Heart left ventricle (tissue), 16 donors: ENCODE measurements around the gene TNFRSF8. TPM values are rescaled to one million over a fixed set of nuclear protein-coding genes. Genes with fewer than 3 reads are reported as not detected.

Experiments
- ATAC-seq, 4 donors: fragments of 200-7000 bp; cut with Tn5 transposase; one replicate each; pipeline ENCODE4 v1.9.1; 2020 to 2022; ENCODE audit warnings: moderate library complexity in 4 of 4, mild to moderate bottlenecking in 3 of 4, moderate number of reproducible peaks in 1 of 4
- DNase-seq, 5 donors: peaks; one replicate each; pipeline ENCODE4 v3.0.0-alpha.2; 2020
- H3K27ac ChIP-seq, 12 donors: fragments of 200-600 bp; sonication (generic) in 4 of 12; one replicate each; pipeline versions ENCODE4 v1.5.0 to v1.8.0; 2016 to 2022; ENCODE audit warnings: mild to moderate bottlenecking in 2 of 12
- H3K27me3 ChIP-seq, 9 donors: fragments of 200-600 bp; sonication (generic) in 2 of 9; one replicate each; pipeline versions ENCODE4 v1.5.1 to v1.8.0; 2016 to 2022; ENCODE audit warnings: mild to moderate bottlenecking in 3 of 9
- H3K36me3 ChIP-seq, 9 donors: fragments of 200-600 bp; sonication (generic) in 2 of 9; one replicate each; pipeline versions ENCODE4 v1.5.0 to v1.8.0; 2018 to 2022; ENCODE audit warnings: mild to moderate bottlenecking in 2 of 9
- H3K4me1 ChIP-seq, 12 donors: fragments of 200-600 bp; sonication (generic) in 4 of 12; one replicate each; pipeline versions ENCODE4 v1.5.0 to v1.8.0; 2016 to 2022; ENCODE audit warnings: mild to moderate bottlenecking in 3 of 12
- H3K4me3 ChIP-seq, 12 donors: fragments of 200-600 bp; sonication (generic) in 4 of 12; one replicate each; pipeline versions ENCODE4 v1.5.0 to v1.8.0; 2017 to 2022; ENCODE audit warnings: mild to moderate bottlenecking in 9 of 12, moderate library complexity in 4 of 12
- H3K9me3 ChIP-seq, 12 donors: fragments of 200-600 bp; sonication (generic) in 4 of 12; one replicate each; pipeline versions ENCODE4 v1.5.0 to v1.8.0; 2016 to 2022; ENCODE audit warnings: mild to moderate bottlenecking in 1 of 12
- POLR2A ChIP-seq, 2 donors: fragments of 450-650 bp; IDR thresholded peaks; one replicate each; pipeline ENCODE4 v1.6.1; 2017; ENCODE audit warnings: antibody characterized with exemption in 2 of 2, mild to moderate bottlenecking in 2 of 2, moderate library complexity in 2 of 2
- WGBS, 4 donors: extraction: QIAGEN DNeasy Blood & Tissue Kit in 2 of 4; methylation state at CpG; one replicate each; pipeline versions ENCODE4 v1.1.5 to v1.1.7; 2013 to 2018; 5-methylcytosine and 5-hydroxymethylcytosine counted together
- intact Hi-C, 10 donors: fragments of 100-400 bp; cut with DNase I; formaldehyde crosslinking; loops; one replicate each; pipeline versions ENCODE4 v1.11.1 to v1.14.2; 2022
- polyA plus RNA-seq, 2 donors: library from polyadenylated mRNA; stranded (reverse); fragments of 200-250 nt; gene quantifications; one replicate each; pipeline ENCODE4 v1.2.3, GENCODE V29; 2013
- total RNA-seq, 9 donors: library from RNA; depleted of rRNA in 2 of 9; stranded (reverse); fragments of >200 nt in 2 of 9; fragmentation: NEBNext Ultra II Directional in 3 of 9; extraction: Animal tissue kit (Norgen Biotek cat#: 25700) in 3 of 9; gene quantifications; one replicate each; pipeline versions ENCODE4 v1.1.0 to v1.2.4, GENCODE V29; 2016 to 2023
- TF ChIP-seq, protein P1 (sequence below), 12 donors: fragments of 200-600 bp; sonication (generic) in 4 of 12; IDR thresholded peaks; one replicate each; pipeline versions ENCODE4 v1.5.0 to v1.8.0; 2018 to 2022; ENCODE audit warnings: antibody characterized with exemption in 12 of 12, mild to moderate bottlenecking in 5 of 12
- donor health status: ischemic (EF 13 %, LVEDD 7.1; RV severe dilation, severe dysfunction).
- donor health status: healthy with polysubstance abuse.
- donor health status: DM: no; HTN: yes; CAD: no.
- donor health status: DM: no; HTN: no; CAD: no.
- donor health status: ischemic (EF 25% LVEDD 6.9; RV normal size, moderate dysfunction).
- donor health status: ischemic (EF 25% LVEDD 5.7; RV mildly dilated, moderate dysfunction).
- donor health status: healthy.
- donor health status: DM: yes; HTN: yes; CAD: no.
- donor health status: ischemic (EF 35%, LVEDD 5.7; RV mildly dilated, moderate dysfunction).
- donor health status: nonischemic (EF 11% LVEDD 7.7; RV severe dilation, severe dysfunction).
- donor health status: DM: yes; HTN: yes; CAD: no.
- donor health status: PGD.
- donor health status: ischemic (EF 29% LVEDD 5.4; RV normal size, mild dysfunction).
- donor health status: nonischemic (EF 23%, LVEDD 6.1; RV moderate dilation, normal function).

Gene TNFRSF8
- total and polyA plus RNA-seq, 11 donors: 0.51 to 4.5 (median 0.76) TPM

DNA sequence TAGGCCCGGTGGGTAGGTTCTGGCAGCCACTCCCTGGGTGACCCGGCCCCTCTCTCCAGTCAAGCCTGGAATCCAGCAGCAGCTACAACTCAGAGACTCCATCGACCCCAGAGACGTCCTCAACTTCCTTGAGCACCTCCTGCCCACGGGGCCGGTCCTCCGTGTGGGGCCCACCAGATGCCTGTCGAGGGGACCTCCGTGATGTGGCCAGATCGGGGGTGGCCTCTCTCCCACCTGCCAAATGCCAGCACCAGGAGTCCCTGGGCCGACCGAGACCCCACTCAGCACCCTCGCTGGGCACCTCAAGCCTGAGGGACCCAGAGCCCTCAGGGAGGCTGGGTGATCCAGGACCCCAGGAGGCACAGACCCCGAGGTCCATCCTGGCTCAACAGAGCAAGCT lies 41.1 kb upstream of the TNFRSF8 start:
- no peak for DNase-seq
- peaks cover 0 to 56% (median 38%) of the 10 kb centered on the region in 9 donors for H3K36me3 ChIP-seq
- no peaks in the 10 kb centered on the region for H3K27me3 ChIP-seq
- no peaks in the 10 kb centered on the region for H3K9me3 ChIP-seq
- H3K4me1 ChIP-seq: peaks cover 0 to 12% (median 8%) of the 10 kb centered on the region in 12 donors
- 90 to 100% (median 95%) methylated on average over 4 to 14 of the region's 14 CpGs for WGBS, 4 donors
- no peak for ATAC-seq
- no peak overlapping the region for H3K27ac ChIP-seq
- TF ChIP-seq, protein P1, sequence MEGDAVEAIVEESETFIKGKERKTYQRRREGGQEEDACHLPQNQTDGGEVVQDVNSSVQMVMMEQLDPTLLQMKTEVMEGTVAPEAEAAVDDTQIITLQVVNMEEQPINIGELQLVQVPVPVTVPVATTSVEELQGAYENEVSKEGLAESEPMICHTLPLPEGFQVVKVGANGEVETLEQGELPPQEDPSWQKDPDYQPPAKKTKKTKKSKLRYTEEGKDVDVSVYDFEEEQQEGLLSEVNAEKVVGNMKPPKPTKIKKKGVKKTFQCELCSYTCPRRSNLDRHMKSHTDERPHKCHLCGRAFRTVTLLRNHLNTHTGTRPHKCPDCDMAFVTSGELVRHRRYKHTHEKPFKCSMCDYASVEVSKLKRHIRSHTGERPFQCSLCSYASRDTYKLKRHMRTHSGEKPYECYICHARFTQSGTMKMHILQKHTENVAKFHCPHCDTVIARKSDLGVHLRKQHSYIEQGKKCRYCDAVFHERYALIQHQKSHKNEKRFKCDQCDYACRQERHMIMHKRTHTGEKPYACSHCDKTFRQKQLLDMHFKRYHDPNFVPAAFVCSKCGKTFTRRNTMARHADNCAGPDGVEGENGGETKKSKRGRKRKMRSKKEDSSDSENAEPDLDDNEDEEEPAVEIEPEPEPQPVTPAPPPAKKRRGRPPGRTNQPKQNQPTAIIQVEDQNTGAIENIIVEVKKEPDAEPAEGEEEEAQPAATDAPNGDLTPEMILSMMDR (IDR thresholded peaks at IDR 0.05): no peak
- TF ChIP-seq POLR2A (IDR thresholded peaks at IDR 0.05): no peak
- intact Hi-C loops: no loop called here
- H3K4me3 ChIP-seq: no peak overlapping the region

DNA sequence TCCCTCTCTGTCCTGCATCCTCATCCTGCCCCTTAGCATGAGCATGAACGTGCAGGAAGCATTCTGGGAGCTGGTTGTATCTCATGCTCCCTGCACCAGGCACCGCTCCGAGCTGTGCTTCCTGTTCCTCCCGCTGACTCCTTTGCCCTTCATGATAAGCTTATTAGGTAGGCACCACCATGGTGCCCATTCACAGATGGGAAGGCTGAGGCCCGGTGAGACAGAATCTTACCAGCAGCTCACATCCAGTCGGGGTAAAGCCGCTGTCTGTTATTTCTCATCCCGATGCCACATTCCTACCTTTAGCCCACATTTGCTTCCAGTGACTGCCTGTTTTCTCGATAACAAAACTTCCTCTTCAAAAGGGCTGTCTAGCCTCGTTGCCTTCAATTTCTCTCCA lies 36.5 kb upstream of the TNFRSF8 start:
- no peak overlapping the region for H3K4me3 ChIP-seq
- no peak for TF ChIP-seq POLR2A (IDR thresholded peaks at IDR 0.05)
- TF ChIP-seq, protein P1 (IDR thresholded peaks at IDR 0.05): no peak
- WGBS, 4 donors: 77 to 84% (median 80%) methylated on average over 10 of the region's 10 CpGs
- peaks cover 0 to 97% (median 68%) of the 10 kb centered on the region in 9 donors for H3K36me3 ChIP-seq
- DNase-seq (no peak), ATAC-seq (no peak)
- no peak overlapping the region for H3K27ac ChIP-seq
- H3K27me3 ChIP-seq: no peaks in the 10 kb centered on the region
- intact Hi-C loops: no loop called here
- H3K4me1 ChIP-seq: no peaks in the 10 kb centered on the region
- H3K9me3 ChIP-seq: no peaks in the 10 kb centered on the region

DNA sequence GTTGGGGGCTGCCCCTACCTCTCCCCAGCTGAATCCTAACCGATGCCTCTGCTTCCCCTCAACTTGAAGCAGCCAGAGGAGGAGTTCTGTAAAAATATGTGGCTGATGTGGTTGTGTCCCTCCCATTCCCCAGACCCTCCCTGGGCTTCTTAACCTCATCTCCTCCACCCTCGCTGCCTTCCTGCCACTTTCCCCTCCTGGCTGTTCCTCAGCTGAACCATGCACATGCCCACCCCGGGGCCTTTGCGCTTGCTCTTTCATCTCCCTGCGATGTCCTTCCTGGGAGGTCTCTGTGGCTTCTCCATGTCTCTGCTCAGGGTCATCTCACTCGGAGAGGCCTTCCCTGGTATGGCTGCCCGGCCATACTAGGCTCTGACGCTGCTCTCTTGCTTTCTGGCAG lies 34.9 kb upstream of the TNFRSF8 start:
- WGBS, 4 donors: 85 to 97% (median 92%) methylated on average over 8 of the region's 8 CpGs

DNA sequence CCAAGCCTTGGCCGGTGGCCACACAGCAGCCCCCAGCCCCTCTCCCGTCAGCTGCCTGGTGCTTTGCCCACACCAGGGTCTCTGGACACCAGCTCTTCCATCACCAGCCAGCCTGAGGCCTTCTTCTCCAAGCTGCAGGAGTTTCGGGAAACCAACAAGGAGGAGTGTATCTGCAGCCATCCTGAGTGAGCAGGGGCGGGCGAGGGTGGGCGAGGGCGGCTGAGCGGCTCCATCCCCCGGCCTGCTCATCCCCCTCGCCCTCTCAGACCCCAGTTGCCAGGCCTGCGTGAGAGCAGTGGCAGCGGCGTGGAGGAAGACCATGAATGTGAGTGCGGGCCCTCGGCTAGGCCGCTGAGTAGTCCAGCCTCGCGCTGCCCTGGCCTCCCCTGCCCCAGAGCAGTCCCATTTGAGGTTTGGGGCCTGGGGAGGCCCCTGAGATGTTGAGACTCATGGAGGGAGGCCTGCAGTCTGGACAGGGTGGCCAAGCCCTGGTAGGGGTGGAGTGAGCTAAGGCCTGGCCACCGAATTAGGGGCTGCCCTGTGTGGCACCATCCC lies 34.1 kb upstream of the TNFRSF8 start:
- Histone ChIP-seq H3K27ac (no peak overlapping the region), H3K9me3 (no peaks in the 10 kb centered on the region), H3K27me3 (no peaks in the 10 kb centered on the region), H3K4me3 (no peak overlapping the region), H3K36me3 (peaks cover 0 to 86% (median 50%) of the 10 kb centered on the region in 9 donors), H3K4me1 (peaks cover 0 to 2% (median 0%) of the 10 kb centered on the region in 12 donors)
- DNase-seq (no peak), ATAC-seq (no peak)
- TF ChIP-seq POLR2A (IDR thresholded peaks at IDR 0.05): no peak
- TF ChIP-seq, protein P1 (IDR thresholded peaks at IDR 0.05): no peak
- intact Hi-C loops: no loop called here
- WGBS, 4 donors: 93 to 98% (median 96%) methylated on average over 13 to 19 of the region's 19 CpGs

More for the DNA sequence above, 34.9 kb upstream of the TNFRSF8 start:
- DNase-seq (no peak), ATAC-seq (no peak)
- TF ChIP-seq, protein P1 (IDR thresholded peaks at IDR 0.05): no peak
- no peak for TF ChIP-seq POLR2A (IDR thresholded peaks at IDR 0.05)
- Histone ChIP-seq H3K27me3 (no peaks in the 10 kb centered on the region), H3K4me1 (no peaks in the 10 kb centered on the region), H3K27ac (no peak overlapping the region), H3K9me3 (no peaks in the 10 kb centered on the region), H3K36me3 (peaks cover 0 to 94% (median 58%) of the 10 kb centered on the region in 9 donors), H3K4me3 (no peak overlapping the region)
- intact Hi-C loops: no loop called here
